Gastrocnemius medialis (tissue), 4 donors: ENCODE results near the gene MYH16.

Source experiments
- POLR2A ChIP-seq, 2 donors: fragments of 450-650 bp; IDR thresholded peaks; one replicate each; pipeline ENCODE4 v1.6.1; 2017; ENCODE audit warnings: antibody characterized with exemption in 2 of 2, mild to moderate bottlenecking in 2 of 2, moderate library complexity in 2 of 2
- TF ChIP-seq, protein P1 (sequence below), 5 experiments: fragments of 450-650 bp in 3 of 5; fragments of 200-600 bp in 2 of 5; sonication (generic) in 2 of 5; IDR thresholded peaks in 4 of 5; conservative IDR thresholded peaks in 1 of 5; 1 replicate in 4 of 5; 2 replicates in 1 of 5; pipeline ENCODE4 v1.5.1; 2016 to 2019; ENCODE audit warnings: antibody characterized with exemption in 5 of 5, mild to moderate bottlenecking in 3 of 5, moderate library complexity in 3 of 5

GRCh38 chr7:99320371-99320770 is 47.7 kb downstream of the MYH16 start:
- TF ChIP-seq, protein P1, sequence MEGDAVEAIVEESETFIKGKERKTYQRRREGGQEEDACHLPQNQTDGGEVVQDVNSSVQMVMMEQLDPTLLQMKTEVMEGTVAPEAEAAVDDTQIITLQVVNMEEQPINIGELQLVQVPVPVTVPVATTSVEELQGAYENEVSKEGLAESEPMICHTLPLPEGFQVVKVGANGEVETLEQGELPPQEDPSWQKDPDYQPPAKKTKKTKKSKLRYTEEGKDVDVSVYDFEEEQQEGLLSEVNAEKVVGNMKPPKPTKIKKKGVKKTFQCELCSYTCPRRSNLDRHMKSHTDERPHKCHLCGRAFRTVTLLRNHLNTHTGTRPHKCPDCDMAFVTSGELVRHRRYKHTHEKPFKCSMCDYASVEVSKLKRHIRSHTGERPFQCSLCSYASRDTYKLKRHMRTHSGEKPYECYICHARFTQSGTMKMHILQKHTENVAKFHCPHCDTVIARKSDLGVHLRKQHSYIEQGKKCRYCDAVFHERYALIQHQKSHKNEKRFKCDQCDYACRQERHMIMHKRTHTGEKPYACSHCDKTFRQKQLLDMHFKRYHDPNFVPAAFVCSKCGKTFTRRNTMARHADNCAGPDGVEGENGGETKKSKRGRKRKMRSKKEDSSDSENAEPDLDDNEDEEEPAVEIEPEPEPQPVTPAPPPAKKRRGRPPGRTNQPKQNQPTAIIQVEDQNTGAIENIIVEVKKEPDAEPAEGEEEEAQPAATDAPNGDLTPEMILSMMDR (IDR thresholded peaks at IDR 0.05 in 4 of 5, conservative IDR thresholded peaks at IDR 0.05 in 1 of 5) = no peak
- TF ChIP-seq POLR2A (IDR thresholded peaks at IDR 0.05) = no peak
